ENCODE measurements around the gene CTBP2. TPM values are rescaled to one million over a fixed set of nuclear protein-coding genes. Genes with fewer than 3 reads are reported as not detected.

Gene CTBP2
- total RNA-seq, 1 experiment from 2014 or later = 191 TPM

- H3K27ac Mint-ChIP-seq = peak overlapping the region; percentile 69
- H3K36me3 Mint-ChIP-seq = peaks cover 23% of the 10 kb centered on the region
- TF ChIP-seq, protein P1, sequence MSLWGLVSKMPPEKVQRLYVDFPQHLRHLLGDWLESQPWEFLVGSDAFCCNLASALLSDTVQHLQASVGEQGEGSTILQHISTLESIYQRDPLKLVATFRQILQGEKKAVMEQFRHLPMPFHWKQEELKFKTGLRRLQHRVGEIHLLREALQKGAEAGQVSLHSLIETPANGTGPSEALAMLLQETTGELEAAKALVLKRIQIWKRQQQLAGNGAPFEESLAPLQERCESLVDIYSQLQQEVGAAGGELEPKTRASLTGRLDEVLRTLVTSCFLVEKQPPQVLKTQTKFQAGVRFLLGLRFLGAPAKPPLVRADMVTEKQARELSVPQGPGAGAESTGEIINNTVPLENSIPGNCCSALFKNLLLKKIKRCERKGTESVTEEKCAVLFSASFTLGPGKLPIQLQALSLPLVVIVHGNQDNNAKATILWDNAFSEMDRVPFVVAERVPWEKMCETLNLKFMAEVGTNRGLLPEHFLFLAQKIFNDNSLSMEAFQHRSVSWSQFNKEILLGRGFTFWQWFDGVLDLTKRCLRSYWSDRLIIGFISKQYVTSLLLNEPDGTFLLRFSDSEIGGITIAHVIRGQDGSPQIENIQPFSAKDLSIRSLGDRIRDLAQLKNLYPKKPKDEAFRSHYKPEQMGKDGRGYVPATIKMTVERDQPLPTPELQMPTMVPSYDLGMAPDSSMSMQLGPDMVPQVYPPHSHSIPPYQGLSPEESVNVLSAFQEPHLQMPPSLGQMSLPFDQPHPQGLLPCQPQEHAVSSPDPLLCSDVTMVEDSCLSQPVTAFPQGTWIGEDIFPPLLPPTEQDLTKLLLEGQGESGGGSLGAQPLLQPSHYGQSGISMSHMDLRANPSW (CRISPR knock-in tag; conservative IDR thresholded peaks at IDR 0.05; ENCODE audit: low read depth) = no peak
- TF ChIP-seq TEAD4 (CRISPR knock-in tag; IDR thresholded peaks at IDR 0.05) (no peak), ZNF219 (CRISPR knock-in tag; IDR thresholded peaks at IDR 0.05; ENCODE audit: borderline replicate concordance) (no peak), ZNF416 (CRISPR knock-in tag; IDR thresholded peaks at IDR 0.05) (no peak)
- TF ChIP-seq, protein P2, sequence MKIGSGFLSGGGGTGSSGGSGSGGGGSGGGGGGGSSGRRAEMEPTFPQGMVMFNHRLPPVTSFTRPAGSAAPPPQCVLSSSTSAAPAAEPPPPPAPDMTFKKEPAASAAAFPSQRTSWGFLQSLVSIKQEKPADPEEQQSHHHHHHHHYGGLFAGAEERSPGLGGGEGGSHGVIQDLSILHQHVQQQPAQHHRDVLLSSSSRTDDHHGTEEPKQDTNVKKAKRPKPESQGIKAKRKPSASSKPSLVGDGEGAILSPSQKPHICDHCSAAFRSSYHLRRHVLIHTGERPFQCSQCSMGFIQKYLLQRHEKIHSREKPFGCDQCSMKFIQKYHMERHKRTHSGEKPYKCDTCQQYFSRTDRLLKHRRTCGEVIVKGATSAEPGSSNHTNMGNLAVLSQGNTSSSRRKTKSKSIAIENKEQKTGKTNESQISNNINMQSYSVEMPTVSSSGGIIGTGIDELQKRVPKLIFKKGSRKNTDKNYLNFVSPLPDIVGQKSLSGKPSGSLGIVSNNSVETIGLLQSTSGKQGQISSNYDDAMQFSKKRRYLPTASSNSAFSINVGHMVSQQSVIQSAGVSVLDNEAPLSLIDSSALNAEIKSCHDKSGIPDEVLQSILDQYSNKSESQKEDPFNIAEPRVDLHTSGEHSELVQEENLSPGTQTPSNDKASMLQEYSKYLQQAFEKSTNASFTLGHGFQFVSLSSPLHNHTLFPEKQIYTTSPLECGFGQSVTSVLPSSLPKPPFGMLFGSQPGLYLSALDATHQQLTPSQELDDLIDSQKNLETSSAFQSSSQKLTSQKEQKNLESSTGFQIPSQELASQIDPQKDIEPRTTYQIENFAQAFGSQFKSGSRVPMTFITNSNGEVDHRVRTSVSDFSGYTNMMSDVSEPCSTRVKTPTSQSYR (CRISPR knock-in tag; IDR thresholded peaks at IDR 0.05) = no peak
- POLR2A ChIA-PET = no interaction called here
- DNase-seq (ENCODE audit: low spot score) (no peak), ATAC-seq (no peak)
- H3K4me3 Mint-ChIP-seq = no peak overlapping the region
- H3K9me3 Mint-ChIP-seq = peaks cover 1% of the 10 kb centered on the region
- H3K27me3 Mint-ChIP-seq (ENCODE audit: low read depth) = no peaks in the 10 kb centered on the region
- CTCF ChIA-PET = interaction anchor here (0.7 kb wide), 1 partner anchor 22 kb away, joined by 3 read pairs; no protein-coding TSS in a partner anchor
- peaks cover 59% of the 10 kb centered on the region for H3K4me1 Mint-ChIP-seq
Observed at GRCh38 chr10:125014086-125014830, 146.1 kb downstream of the CTBP2 start.

GRCh38 chr10:125013529-125013872 is 146.9 kb downstream of the CTBP2 start:
- ATAC-seq = no peak
- no peak for DNase-seq (ENCODE audit: low spot score)
- H3K36me3 Mint-ChIP-seq = peaks cover 22% of the 10 kb centered on the region
- H3K27ac Mint-ChIP-seq = peak overlapping the region; percentile 69
- H3K4me1 Mint-ChIP-seq = peaks cover 59% of the 10 kb centered on the region
- H3K9me3 Mint-ChIP-seq = no peaks in the 10 kb centered on the region
- no peaks in the 10 kb centered on the region for H3K27me3 Mint-ChIP-seq (ENCODE audit: low read depth)
- ChIA-PET POLR2A (no interaction called here), CTCF (interaction anchor here (0.7 to 1.4 kb wide), 2 partner anchors 21 to 48 kb away, joined by 3 read pairs; no protein-coding TSS in a partner anchor)
- H3K4me3 Mint-ChIP-seq = no peak overlapping the region
- TF ChIP-seq, protein P3, sequence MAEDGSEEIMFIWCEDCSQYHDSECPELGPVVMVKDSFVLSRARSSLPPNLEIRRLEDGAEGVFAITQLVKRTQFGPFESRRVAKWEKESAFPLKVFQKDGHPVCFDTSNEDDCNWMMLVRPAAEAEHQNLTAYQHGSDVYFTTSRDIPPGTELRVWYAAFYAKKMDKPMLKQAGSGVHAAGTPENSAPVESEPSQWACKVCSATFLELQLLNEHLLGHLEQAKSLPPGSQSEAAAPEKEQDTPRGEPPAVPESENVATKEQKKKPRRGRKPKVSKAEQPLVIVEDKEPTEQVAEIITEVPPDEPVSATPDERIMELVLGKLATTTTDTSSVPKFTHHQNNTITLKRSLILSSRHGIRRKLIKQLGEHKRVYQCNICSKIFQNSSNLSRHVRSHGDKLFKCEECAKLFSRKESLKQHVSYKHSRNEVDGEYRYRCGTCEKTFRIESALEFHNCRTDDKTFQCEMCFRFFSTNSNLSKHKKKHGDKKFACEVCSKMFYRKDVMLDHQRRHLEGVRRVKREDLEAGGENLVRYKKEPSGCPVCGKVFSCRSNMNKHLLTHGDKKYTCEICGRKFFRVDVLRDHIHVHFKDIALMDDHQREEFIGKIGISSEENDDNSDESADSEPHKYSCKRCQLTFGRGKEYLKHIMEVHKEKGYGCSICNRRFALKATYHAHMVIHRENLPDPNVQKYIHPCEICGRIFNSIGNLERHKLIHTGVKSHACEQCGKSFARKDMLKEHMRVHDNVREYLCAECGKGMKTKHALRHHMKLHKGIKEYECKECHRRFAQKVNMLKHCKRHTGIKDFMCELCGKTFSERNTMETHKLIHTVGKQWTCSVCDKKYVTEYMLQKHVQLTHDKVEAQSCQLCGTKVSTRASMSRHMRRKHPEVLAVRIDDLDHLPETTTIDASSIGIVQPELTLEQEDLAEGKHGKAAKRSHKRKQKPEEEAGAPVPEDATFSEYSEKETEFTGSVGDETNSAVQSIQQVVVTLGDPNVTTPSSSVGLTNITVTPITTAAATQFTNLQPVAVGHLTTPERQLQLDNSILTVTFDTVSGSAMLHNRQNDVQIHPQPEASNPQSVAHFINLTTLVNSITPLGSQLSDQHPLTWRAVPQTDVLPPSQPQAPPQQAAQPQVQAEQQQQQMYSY (CRISPR knock-in tag; IDR thresholded peaks at IDR 0.05) = no peak; the same call in 1 of the 2 replicates
- TF ChIP-seq JUN (CRISPR knock-in tag; IDR thresholded peaks at IDR 0.05) = no peak
- no peak for TF ChIP-seq CREB1 (CRISPR knock-in tag; IDR thresholded peaks at IDR 0.05)
- TF ChIP-seq, protein P4, sequence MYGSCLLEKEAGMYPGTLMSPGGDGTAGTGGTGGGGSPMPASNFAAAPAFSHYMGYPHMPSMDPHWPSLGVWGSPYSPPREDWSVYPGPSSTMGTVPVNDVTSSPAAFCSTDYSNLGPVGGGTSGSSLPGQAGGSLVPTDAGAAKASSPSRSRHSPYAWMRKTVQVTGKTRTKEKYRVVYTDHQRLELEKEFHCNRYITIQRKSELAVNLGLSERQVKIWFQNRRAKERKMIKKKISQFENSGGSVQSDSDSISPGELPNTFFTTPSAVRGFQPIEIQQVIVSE (CRISPR knock-in tag; IDR thresholded peaks at IDR 0.05; ENCODE audit: borderline replicate concordance) = no peak
- TF ChIP-seq, protein P5, sequence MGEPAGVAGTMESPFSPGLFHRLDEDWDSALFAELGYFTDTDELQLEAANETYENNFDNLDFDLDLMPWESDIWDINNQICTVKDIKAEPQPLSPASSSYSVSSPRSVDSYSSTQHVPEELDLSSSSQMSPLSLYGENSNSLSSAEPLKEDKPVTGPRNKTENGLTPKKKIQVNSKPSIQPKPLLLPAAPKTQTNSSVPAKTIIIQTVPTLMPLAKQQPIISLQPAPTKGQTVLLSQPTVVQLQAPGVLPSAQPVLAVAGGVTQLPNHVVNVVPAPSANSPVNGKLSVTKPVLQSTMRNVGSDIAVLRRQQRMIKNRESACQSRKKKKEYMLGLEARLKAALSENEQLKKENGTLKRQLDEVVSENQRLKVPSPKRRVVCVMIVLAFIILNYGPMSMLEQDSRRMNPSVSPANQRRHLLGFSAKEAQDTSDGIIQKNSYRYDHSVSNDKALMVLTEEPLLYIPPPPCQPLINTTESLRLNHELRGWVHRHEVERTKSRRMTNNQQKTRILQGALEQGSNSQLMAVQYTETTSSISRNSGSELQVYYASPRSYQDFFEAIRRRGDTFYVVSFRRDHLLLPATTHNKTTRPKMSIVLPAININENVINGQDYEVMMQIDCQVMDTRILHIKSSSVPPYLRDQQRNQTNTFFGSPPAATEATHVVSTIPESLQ (CRISPR knock-in tag; IDR thresholded peaks at IDR 0.05) = no peak
- no peak for TF ChIP-seq ZNF423 (CRISPR knock-in tag; IDR thresholded peaks at IDR 0.05)
- no peak for TF ChIP-seq OVOL2 (CRISPR knock-in tag; IDR thresholded peaks at IDR 0.05; ENCODE audit: borderline replicate concordance)
- no peak for TF ChIP-seq EMX1 (CRISPR knock-in tag; IDR thresholded peaks at IDR 0.05)
- TF ChIP-seq, protein P6, sequence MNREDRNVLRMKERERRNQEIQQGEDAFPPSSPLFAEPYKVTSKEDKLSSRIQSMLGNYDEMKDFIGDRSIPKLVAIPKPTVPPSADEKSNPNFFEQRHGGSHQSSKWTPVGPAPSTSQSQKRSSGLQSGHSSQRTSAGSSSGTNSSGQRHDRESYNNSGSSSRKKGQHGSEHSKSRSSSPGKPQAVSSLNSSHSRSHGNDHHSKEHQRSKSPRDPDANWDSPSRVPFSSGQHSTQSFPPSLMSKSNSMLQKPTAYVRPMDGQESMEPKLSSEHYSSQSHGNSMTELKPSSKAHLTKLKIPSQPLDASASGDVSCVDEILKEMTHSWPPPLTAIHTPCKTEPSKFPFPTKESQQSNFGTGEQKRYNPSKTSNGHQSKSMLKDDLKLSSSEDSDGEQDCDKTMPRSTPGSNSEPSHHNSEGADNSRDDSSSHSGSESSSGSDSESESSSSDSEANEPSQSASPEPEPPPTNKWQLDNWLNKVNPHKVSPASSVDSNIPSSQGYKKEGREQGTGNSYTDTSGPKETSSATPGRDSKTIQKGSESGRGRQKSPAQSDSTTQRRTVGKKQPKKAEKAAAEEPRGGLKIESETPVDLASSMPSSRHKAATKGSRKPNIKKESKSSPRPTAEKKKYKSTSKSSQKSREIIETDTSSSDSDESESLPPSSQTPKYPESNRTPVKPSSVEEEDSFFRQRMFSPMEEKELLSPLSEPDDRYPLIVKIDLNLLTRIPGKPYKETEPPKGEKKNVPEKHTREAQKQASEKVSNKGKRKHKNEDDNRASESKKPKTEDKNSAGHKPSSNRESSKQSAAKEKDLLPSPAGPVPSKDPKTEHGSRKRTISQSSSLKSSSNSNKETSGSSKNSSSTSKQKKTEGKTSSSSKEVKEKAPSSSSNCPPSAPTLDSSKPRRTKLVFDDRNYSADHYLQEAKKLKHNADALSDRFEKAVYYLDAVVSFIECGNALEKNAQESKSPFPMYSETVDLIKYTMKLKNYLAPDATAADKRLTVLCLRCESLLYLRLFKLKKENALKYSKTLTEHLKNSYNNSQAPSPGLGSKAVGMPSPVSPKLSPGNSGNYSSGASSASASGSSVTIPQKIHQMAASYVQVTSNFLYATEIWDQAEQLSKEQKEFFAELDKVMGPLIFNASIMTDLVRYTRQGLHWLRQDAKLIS (CRISPR knock-in tag; IDR thresholded peaks at IDR 0.05; ENCODE audit: borderline replicate concordance) = no peak
- TF ChIP-seq, protein P7, sequence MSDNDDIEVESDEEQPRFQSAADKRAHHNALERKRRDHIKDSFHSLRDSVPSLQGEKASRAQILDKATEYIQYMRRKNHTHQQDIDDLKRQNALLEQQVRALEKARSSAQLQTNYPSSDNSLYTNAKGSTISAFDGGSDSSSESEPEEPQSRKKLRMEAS (CRISPR knock-in tag; IDR thresholded peaks at IDR 0.05) = no peak

Measured in WTC11 (cell line).